Breast epithelium (tissue), 4 donors: ENCODE results near the gene TBC1D23. TPM values are rescaled to one million over a fixed set of nuclear protein-coding genes. Genes with fewer than 3 reads are reported as not detected.
"Not testable (repeated sequence)": the region's sequence is repeated elsewhere in the genome, so short reads cannot be mapped to it uniquely, and the experiment has no call there.

Source experiments
- DNase-seq, 2 donors: peaks; one replicate each; pipeline ENCODE4 v3.0.0-alpha.2; 2019; ENCODE audit warnings: low spot score in 2 of 2
- H3K27ac ChIP-seq, 2 donors: fragments of 200-600 bp; sonication (generic) in 1 of 2; one replicate each; pipeline ENCODE4 v1.5.1; 2016 to 2019; ENCODE audit warnings: mild to moderate bottlenecking in 1 of 2
- H3K27me3 ChIP-seq, 2 donors: fragments of 200-600 bp; sonication (generic) in 1 of 2; one replicate each; pipeline versions ENCODE4 v1.5.1 to v1.6.0; 2017 to 2019; ENCODE audit warnings: control low read depth in 1 of 2, mild to moderate bottlenecking in 1 of 2
- H3K36me3 ChIP-seq: fragments of 200-600 bp; one replicate; pipeline ENCODE4 v1.5.1; 2019
- H3K4me1 ChIP-seq, 2 donors: fragments of 200-600 bp; sonication (generic); one replicate each; pipeline ENCODE4 v1.5.1; 2016 to 2019; ENCODE audit warnings: control low read depth in 1 of 2
- H3K4me3 ChIP-seq, 3 donors: fragments of 200-600 bp; sonication (generic); 1 replicate in 2 of 3; 2 replicates in 1 of 3; pipeline ENCODE4 v1.5.1; 2016 to 2019; ENCODE audit warnings: mild to moderate bottlenecking in 3 of 3, moderate library complexity in 2 of 3
- H3K9me3 ChIP-seq, 2 donors: fragments of 200-600 bp; sonication (generic) in 1 of 2; one replicate each; pipeline ENCODE4 v1.5.1; 2016 to 2019; ENCODE audit warnings: control low read depth in 1 of 2
- CTCF ChIP-seq, 3 donors: fragments of 450-650 bp; IDR thresholded peaks; one replicate each; pipeline ENCODE4 v1.5.1; 2016 to 2017; ENCODE audit warnings: antibody characterized with exemption in 3 of 3, mild to moderate bottlenecking in 3 of 3, moderate library complexity in 3 of 3
- POLR2A ChIP-seq: fragments of 450-650 bp; IDR thresholded peaks from one replicate; pipeline ENCODE4 v1.6.1; 2016; ENCODE audit warnings: antibody characterized with exemption, mild to moderate bottlenecking, moderate library complexity
- POLR2AphosphoS5 ChIP-seq, 3 donors: sonication (generic); formaldehyde crosslinking; IDR thresholded peaks; one replicate each; pipeline ENCODE4 v1.6.1; 2017; ENCODE audit warnings: antibody characterized with exemption in 3 of 3
- intact Hi-C: fragments of 100-400 bp; cut with DNase I; formaldehyde crosslinking; loops from one replicate; pipeline ENCODE4 v1.15.1; 2023; ENCODE audit warnings: low total_unique reads
- total RNA-seq, 3 donors: library from RNA; depleted of rRNA; stranded (reverse); fragments of >200 nt; gene quantifications; one replicate each; pipeline ENCODE4 v1.1.0, GENCODE V29; 2016

The TBC1D23 gene
- total RNA-seq, 3 donors from 2014 or later: 32.8 to 48.2 (median 42.9) TPM

DNA sequence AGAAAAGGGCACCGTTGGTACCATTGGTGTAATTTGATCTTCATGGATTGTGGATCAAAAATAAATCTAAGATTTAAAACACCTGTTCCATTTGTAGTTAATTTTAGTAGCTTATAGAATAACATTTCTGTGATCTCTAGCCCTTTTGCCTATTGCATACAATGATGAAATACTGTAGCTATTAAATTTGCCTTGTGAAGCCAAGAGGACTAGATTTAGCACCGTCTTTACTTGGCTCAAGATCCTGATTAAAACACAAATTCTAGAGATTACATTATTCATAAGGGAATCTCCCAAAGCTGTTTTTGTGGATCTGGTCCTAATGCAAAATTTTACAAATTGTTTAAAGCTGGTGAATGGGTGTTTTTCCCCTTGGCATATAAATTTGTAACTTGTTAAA lies 8.2 kb downstream of the TBC1D23 start:
- no peak for DNase-seq
- no peaks in the 10 kb centered on the region for H3K4me1 ChIP-seq
- no peak for TF ChIP-seq CTCF (IDR thresholded peaks at IDR 0.05)
- TF ChIP-seq POLR2AphosphoS5 (IDR thresholded peaks at IDR 0.05): no peak
- no peak for TF ChIP-seq POLR2A
- H3K36me3 ChIP-seq: no peaks in the 10 kb centered on the region
- H3K27ac ChIP-seq: no peak overlapping the region
- no peak overlapping the region for H3K4me3 ChIP-seq
- intact Hi-C loops: no loop called here
- H3K9me3 ChIP-seq: no peaks in the 10 kb centered on the region
- no peaks in the 10 kb centered on the region for H3K27me3 ChIP-seq

GRCh38 chr3:100269410-100270214 lies 8.8 kb downstream of the TBC1D23 start:
- Histone ChIP-seq H3K27me3 (no peaks in the 10 kb centered on the region), H3K9me3 (no peaks in the 10 kb centered on the region), H3K36me3 (no peaks in the 10 kb centered on the region), H3K4me3 (no peak overlapping the region), H3K27ac (no peak overlapping the region), H3K4me1 (no peaks in the 10 kb centered on the region)
- intact Hi-C loops: no loop called here
- no peak for DNase-seq
- TF ChIP-seq CTCF (IDR thresholded peaks at IDR 0.05) (no peak), POLR2A (no peak), POLR2AphosphoS5 (IDR thresholded peaks at IDR 0.05) (no peak)

DNA sequence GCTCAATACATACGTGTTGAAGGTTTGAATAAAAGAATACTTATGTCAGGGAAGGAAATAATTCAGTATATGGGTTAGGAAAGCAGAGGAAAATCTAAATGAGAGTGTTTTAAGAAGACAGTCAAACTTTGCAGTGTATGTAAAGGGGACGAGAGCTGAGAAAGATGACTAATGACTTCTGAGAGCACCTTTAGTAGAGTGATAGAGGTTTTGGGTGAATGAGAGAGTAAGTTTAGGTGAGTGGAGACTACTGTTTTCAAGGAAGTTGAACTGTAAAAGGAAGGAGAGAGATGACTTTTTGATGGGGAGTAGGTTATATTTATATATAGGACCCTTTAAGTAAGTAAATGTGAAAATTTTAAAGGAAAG lies 9.4 kb downstream of the TBC1D23 start:
- Histone ChIP-seq H3K27me3 (no peaks in the 10 kb centered on the region), H3K4me1 (no peaks in the 10 kb centered on the region)

GRCh38 chr3:100271522-100271921 lies 10.7 kb downstream of the TBC1D23 start:
- Histone ChIP-seq H3K27me3 (no peaks in the 10 kb centered on the region), H3K36me3 (no peaks in the 10 kb centered on the region), H3K9me3 (no peaks in the 10 kb centered on the region), H3K4me3 (no peak overlapping the region), H3K4me1 (no peaks in the 10 kb centered on the region), H3K27ac (no peak overlapping the region)
- no peak for TF ChIP-seq POLR2AphosphoS5 (IDR thresholded peaks at IDR 0.05)
- no peak for TF ChIP-seq POLR2A
- no peak for TF ChIP-seq CTCF (IDR thresholded peaks at IDR 0.05)
- intact Hi-C loops: no loop called here
- no peak for DNase-seq

More for the DNA sequence above, 9.4 kb downstream of the TBC1D23 start:
- no peak for TF ChIP-seq POLR2A
- TF ChIP-seq CTCF (IDR thresholded peaks at IDR 0.05): no peak
- no peak for TF ChIP-seq POLR2AphosphoS5 (IDR thresholded peaks at IDR 0.05)
- Histone ChIP-seq H3K36me3 (no peaks in the 10 kb centered on the region), H3K4me3 (no peak overlapping the region), H3K27ac (no peak overlapping the region), H3K9me3 (no peaks in the 10 kb centered on the region)
- no peak for DNase-seq
- intact Hi-C loops: no loop called here

- intact Hi-C loops, H3K27ac ChIP-seq, DNase-seq: not testable (repeated sequence)
Observed at GRCh38 chr3:100272797-100273611, 12.2 kb downstream of the TBC1D23 start.

More at GRCh38 chr3:100272797-100273611, 12.2 kb downstream of the TBC1D23 start:
- not testable (repeated sequence) for H3K4me1 ChIP-seq, H3K4me3 ChIP-seq, H3K9me3 ChIP-seq, H3K27me3 ChIP-seq, H3K36me3 ChIP-seq
